Adrenal gland (tissue), 12 donors: ENCODE results near the gene CAMKMT. TPM values are rescaled to one million over a fixed set of nuclear protein-coding genes. Genes with fewer than 3 reads are reported as not detected.

Source experiments
- DNase-seq, 7 donors: peaks; one replicate each; pipeline ENCODE4 v3.0.0-alpha.2; 2019 to 2020
- H3K27ac ChIP-seq, 5 donors: fragments of 200-600 bp; sonication (generic) in 4 of 5; 1 replicate in 3 of 5; 2 replicates in 2 of 5; pipeline versions ENCODE4 v1.5.1 to v1.8.0; 2016 to 2020; ENCODE audit warnings: mild to moderate bottlenecking in 1 of 5
- H3K27me3 ChIP-seq: fragments of 200-600 bp; 2 replicates; pipeline ENCODE4 v1.8.0; 2021
- H3K36me3 ChIP-seq, 2 donors: fragments of 200-600 bp; replicated peaks in 1 of 2; 1 replicate in 1 of 2; 2 replicates in 1 of 2; pipeline versions ENCODE4 v1.5.1 to v1.8.0; 2018 to 2022
- H3K4me1 ChIP-seq, 2 donors: fragments of 200-600 bp; replicated peaks in 1 of 2; 1 replicate in 1 of 2; 2 replicates in 1 of 2; pipeline versions ENCODE4 v1.5.1 to v1.8.0; 2018 to 2021
- H3K4me3 ChIP-seq, 4 donors: fragments of 200-600 bp; sonication (generic) in 3 of 4; one replicate each; pipeline ENCODE4 v1.5.1; 2016 to 2018
- H3K9me3 ChIP-seq, 3 donors: fragments of 200-600 bp; sonication (generic) in 1 of 3; replicated peaks in 1 of 3; 1 replicate in 2 of 3; 2 replicates in 1 of 3; pipeline versions ENCODE4 v1.5.1 to v1.8.0; 2016 to 2021
- POLR2A ChIP-seq, 2 donors: fragments of 450-650 bp; IDR thresholded peaks; one replicate each; pipeline ENCODE4 v1.6.1; 2017; ENCODE audit warnings: antibody characterized with exemption in 2 of 2, mild to moderate bottlenecking in 2 of 2, moderate library complexity in 1 of 2
- WGBS, 4 donors: extraction: QIAGEN DNeasy Blood & Tissue Kit in 2 of 4; methylation state at CpG; one replicate each; pipeline versions ENCODE4 v1.1.5 to v1.1.7; 2013 to 2017; 5-methylcytosine and 5-hydroxymethylcytosine counted together
- intact Hi-C, 2 donors: fragments of 100-400 bp; cut with DNase I; formaldehyde crosslinking; loops; one replicate each; pipeline versions ENCODE4 v1.14.1 to v1.15.0; 2022 to 2023
- polyA plus RNA-seq, 3 donors: library from polyadenylated mRNA; stranded (reverse); fragments of 200-250 nt in 2 of 3; fragments of 350-450 nt in 1 of 3; fragmentation: Illumina TruSeq in 1 of 3; extraction: RNeasy Lipid Tissue Mini Kit (QIAGEN cat#74804) in 1 of 3; gene quantifications; one replicate each; pipeline ENCODE4 v1.2.3, GENCODE V29; 2013 to 2014
- total RNA-seq, 9 donors: library from RNA; depleted of rRNA in 4 of 9; stranded (reverse); fragments of >200 nt in 4 of 9; fragments of 120-200 nt in 1 of 9; fragmentation: NEBNext Ultra II Directional in 1 of 9; extraction: Animal tissue kit (Norgen Biotek cat#: 25700) in 1 of 9; gene quantifications; one replicate each; pipeline versions ENCODE4 v1.1.0 to v1.2.4, GENCODE V29; 2013 to 2023
- TF ChIP-seq, protein P1 (sequence below), 6 experiments: fragments of 450-650 bp in 4 of 6; fragments of 200-600 bp in 2 of 6; sonication (generic) in 1 of 6; IDR thresholded peaks; 1 replicate in 5 of 6; 2 replicates in 1 of 6; pipeline versions ENCODE4 v1.5.1 to v1.8.0; 2016 to 2021; ENCODE audit warnings: antibody characterized with exemption in 6 of 6, mild to moderate bottlenecking in 2 of 6, moderate library complexity in 1 of 6
- donor health status: healthy with polysubstance abuse.
- donor health status: Bipolar disorder and iron deficiency.
- donor health status: DM: yes; HTN: yes; CAD: no.
- donor health status: DM: no; HTN: no; CAD: no.
- donor health status: DM: no; HTN: no; CAD: no.
- donor health status: DM: yes; HTN: yes; CAD: no.

The CAMKMT gene
- total and polyA plus RNA-seq, 12 donors = 2.6 to 14.0 (median 8.6) TPM

DNA sequence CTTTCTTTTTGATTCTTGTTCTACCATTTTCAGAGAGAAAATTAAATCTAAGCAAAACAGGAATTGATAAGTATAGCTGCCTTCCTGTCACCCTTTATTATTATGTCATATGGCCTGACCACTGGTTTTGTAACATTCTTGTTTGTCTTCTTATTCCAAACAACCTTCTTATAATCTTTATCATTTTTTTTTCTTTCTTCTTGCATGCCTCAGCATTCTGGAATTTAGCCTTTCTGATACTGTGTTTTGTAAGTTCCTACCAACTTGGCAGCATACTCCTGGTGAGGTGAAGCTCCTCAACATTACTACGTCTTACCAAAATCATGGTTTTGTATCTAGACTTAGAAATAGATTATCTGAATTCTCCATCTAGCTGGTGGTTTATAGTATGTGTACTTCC lies 199.2 kb downstream of the CAMKMT start:
- Histone ChIP-seq H3K9me3 (no peaks in the 10 kb centered on the region), H3K4me3 (no peak overlapping the region), H3K27me3 (no peaks in the 10 kb centered on the region), H3K27ac (no peak overlapping the region), H3K4me1 (no peaks in the 10 kb centered on the region), H3K36me3 (no peaks in the 10 kb centered on the region)
- DNase-seq = no peak
- TF ChIP-seq POLR2A (IDR thresholded peaks at IDR 0.05) = no peak
- TF ChIP-seq, protein P1, sequence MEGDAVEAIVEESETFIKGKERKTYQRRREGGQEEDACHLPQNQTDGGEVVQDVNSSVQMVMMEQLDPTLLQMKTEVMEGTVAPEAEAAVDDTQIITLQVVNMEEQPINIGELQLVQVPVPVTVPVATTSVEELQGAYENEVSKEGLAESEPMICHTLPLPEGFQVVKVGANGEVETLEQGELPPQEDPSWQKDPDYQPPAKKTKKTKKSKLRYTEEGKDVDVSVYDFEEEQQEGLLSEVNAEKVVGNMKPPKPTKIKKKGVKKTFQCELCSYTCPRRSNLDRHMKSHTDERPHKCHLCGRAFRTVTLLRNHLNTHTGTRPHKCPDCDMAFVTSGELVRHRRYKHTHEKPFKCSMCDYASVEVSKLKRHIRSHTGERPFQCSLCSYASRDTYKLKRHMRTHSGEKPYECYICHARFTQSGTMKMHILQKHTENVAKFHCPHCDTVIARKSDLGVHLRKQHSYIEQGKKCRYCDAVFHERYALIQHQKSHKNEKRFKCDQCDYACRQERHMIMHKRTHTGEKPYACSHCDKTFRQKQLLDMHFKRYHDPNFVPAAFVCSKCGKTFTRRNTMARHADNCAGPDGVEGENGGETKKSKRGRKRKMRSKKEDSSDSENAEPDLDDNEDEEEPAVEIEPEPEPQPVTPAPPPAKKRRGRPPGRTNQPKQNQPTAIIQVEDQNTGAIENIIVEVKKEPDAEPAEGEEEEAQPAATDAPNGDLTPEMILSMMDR (IDR thresholded peaks at IDR 0.05) = no peak
- intact Hi-C loops = no loop called here
- 54 to 73% (median 71%) methylated on average over 1 of the region's 1 CpG for WGBS, 4 donors

DNA sequence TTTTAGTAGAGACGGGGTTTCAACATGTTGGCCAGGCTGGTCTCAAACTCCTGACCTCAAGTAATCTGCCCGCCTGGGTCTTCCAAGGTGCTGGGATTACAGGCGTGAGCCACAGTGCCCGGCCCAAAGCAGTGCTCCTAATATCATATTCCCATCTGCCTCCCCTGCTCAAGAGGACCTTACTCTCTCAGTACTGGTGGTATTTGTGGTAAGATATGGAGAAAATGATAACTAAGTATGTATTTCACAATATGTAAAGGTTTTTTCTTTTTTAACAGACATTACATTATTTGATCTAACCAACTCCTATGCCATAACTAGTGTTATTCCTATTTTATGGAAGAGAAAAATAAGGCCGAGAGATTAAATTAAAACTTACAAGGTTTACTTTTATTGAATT lies 201.0 kb downstream of the CAMKMT start:
- no peak overlapping the region for H3K27ac ChIP-seq
- no peak for TF ChIP-seq POLR2A (IDR thresholded peaks at IDR 0.05)
- TF ChIP-seq, protein P1 (IDR thresholded peaks at IDR 0.05) = no peak
- DNase-seq = no peak
- H3K36me3 ChIP-seq = no peaks in the 10 kb centered on the region
- intact Hi-C loops = no loop called here
- H3K9me3 ChIP-seq = no peaks in the 10 kb centered on the region
- H3K4me3 ChIP-seq = no peak overlapping the region
- H3K27me3 ChIP-seq = no peaks in the 10 kb centered on the region
- no peaks in the 10 kb centered on the region for H3K4me1 ChIP-seq
- WGBS, 4 donors = 88 to 97% (median 95%) methylated on average over 4 to 5 of the region's 5 CpGs

DNA sequence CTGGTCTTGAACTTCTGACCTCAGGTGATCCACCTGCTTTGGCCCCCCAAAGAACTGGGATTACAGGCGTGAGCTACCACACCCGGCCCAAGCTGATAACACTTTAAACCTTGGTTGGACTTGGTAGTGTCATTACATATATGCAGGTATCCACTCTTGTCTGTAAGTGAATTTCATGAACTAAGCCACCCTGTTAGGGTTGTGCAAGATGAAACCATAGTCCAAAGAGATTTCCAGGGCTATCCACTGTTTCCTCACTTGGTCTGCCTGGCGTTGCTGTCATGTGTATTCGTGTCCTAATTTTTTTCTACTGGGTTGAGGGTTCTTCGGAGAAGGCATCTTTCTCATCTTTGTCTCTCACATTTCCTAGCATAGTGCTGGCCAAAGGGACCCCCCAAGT lies 203.0 kb downstream of the CAMKMT start:
- DNase-seq = no peak
- intact Hi-C loops = no loop called here
- WGBS, 4 donors = 97 to 100% (median 99%) methylated on average over 5 of the region's 5 CpGs
- H3K27ac ChIP-seq = no peak overlapping the region
- no peaks in the 10 kb centered on the region for H3K36me3 ChIP-seq
- TF ChIP-seq, protein P1 (IDR thresholded peaks at IDR 0.05) = no peak
- no peak for TF ChIP-seq POLR2A (IDR thresholded peaks at IDR 0.05)
- H3K4me3 ChIP-seq = no peak overlapping the region
- H3K9me3 ChIP-seq = no peaks in the 10 kb centered on the region
- H3K4me1 ChIP-seq = no peaks in the 10 kb centered on the region
- no peaks in the 10 kb centered on the region for H3K27me3 ChIP-seq

DNA sequence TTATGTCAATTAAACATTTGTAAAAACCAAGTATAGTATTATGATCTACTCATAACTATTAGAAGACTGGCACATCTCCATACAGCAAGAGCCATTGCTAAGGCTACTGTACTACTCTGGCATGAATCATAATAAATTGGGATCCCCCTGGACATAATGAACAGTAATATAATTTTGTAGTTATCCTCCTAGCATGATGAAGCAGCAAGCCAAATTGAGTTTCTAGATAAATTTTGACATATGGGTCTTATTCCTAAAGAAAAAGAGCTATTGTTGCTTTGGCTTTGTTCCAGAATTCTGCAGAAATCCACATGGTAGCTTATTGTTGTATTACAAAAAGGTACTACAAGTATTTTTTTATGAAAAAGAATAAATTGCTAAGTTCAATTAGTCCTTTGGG lies 204.3 kb downstream of the CAMKMT start:
- intact Hi-C loops = no loop called here
- H3K36me3 ChIP-seq = no peaks in the 10 kb centered on the region
- no peaks in the 10 kb centered on the region for H3K4me1 ChIP-seq
- no peaks in the 10 kb centered on the region for H3K27me3 ChIP-seq
- no peaks in the 10 kb centered on the region for H3K9me3 ChIP-seq
- H3K4me3 ChIP-seq = no peak overlapping the region
- H3K27ac ChIP-seq = no peak overlapping the region
- DNase-seq = no peak
- TF ChIP-seq POLR2A (IDR thresholded peaks at IDR 0.05) = no peak
- TF ChIP-seq, protein P1 (IDR thresholded peaks at IDR 0.05) = no peak
